Endodermal cell (in vitro differentiated cells): ENCODE data around the gene CLDN10. TPM values are rescaled to one million over a fixed set of nuclear protein-coding genes. Genes with fewer than 3 reads are reported as not detected.
A peak's percentile ranks its signal among the peaks of the same experiment; 100 is the strongest.

Experiments used
- DNase-seq: peaks from one replicate; pipeline ENCODE4 v3.0.0-alpha.2; 2017
- H3K27ac ChIP-seq: 2 replicates; pipeline ENCODE4 v1.5.1; 2013; ENCODE audit warnings: mild to moderate bottlenecking, low read depth, low read length, moderate library complexity
- H3K27me3 ChIP-seq: 2 replicates; pipeline ENCODE4 v1.6.1; 2013; ENCODE audit warnings: mild to moderate bottlenecking, low read length, moderate library complexity; ENCODE audit not compliant: insufficient read depth, control insufficient read depth, poor library complexity, severe bottlenecking
- H3K36me3 ChIP-seq: 2 replicates; pipeline ENCODE4 v1.7.0; 2013; ENCODE audit warnings: mild to moderate bottlenecking, low read length, moderate library complexity; ENCODE audit not compliant: control insufficient read depth, insufficient read depth
- H3K4me1 ChIP-seq: one replicate; pipeline ENCODE4 v1.7.0; 2013; ENCODE audit warnings: low read length; ENCODE audit not compliant: control insufficient read depth, insufficient read depth
- H3K4me3 ChIP-seq: 2 replicates; pipeline ENCODE4 v1.5.1; 2013; ENCODE audit warnings: mild to moderate bottlenecking, low read length, moderate library complexity
- H3K9ac ChIP-seq: 2 replicates; pipeline ENCODE4 v1.6.1; 2013; ENCODE audit warnings: mild to moderate bottlenecking, low read length, moderate library complexity; ENCODE audit not compliant: poor library complexity, severe bottlenecking; ENCODE audit errors: extremely low read depth
- H3K9me3 ChIP-seq: 2 replicates; pipeline ENCODE4 v1.6.1; 2013; ENCODE audit warnings: mild to moderate bottlenecking, low read length, moderate library complexity; ENCODE audit not compliant: control insufficient read depth
- H3K27ac Mint-ChIP-seq: 2 replicates; pipeline ENCODE4 v1.8.0; 2020; ENCODE audit warnings: mixed read lengths
- H3K27me3 Mint-ChIP-seq: 2 replicates; pipeline ENCODE4 v1.8.0; 2021; ENCODE audit warnings: mild to moderate bottlenecking, mixed read lengths; ENCODE audit not compliant: insufficient read depth
- H3K36me3 Mint-ChIP-seq: 2 replicates; pipeline ENCODE4 v1.8.0; 2020; ENCODE audit warnings: low read depth, mixed read lengths
- H3K4me1 Mint-ChIP-seq: 2 replicates; pipeline ENCODE4 v1.8.0; 2020; ENCODE audit warnings: mixed read lengths
- H3K4me3 Mint-ChIP-seq: 2 replicates; pipeline ENCODE4 v1.8.0; 2020; ENCODE audit warnings: mild to moderate bottlenecking, moderate library complexity, mixed read lengths
- H3K9me3 Mint-ChIP-seq: 2 replicates; pipeline ENCODE4 v1.8.0; 2020; ENCODE audit warnings: mild to moderate bottlenecking, mixed read lengths
- WGBS, 2 experiments: methylation state at CpG; one replicate each; pipeline versions ENCODE4 v1.1.5 to v1.1.7; 2013; ENCODE audit warnings: missing lambda C conversion rate in 2 of 2, mixed read lengths in 1 of 2; ENCODE audit not compliant: insufficient coverage in 1 of 2, insufficient read length in 1 of 2; 5-methylcytosine and 5-hydroxymethylcytosine counted together
- total RNA-seq, 2 donors: library from RNA; stranded (reverse); fragmentation: NEBNext Ultra II Directional in 1 of 2; extraction: Animal tissue kit (Norgen Biotek cat#: 25700) in 1 of 2; gene quantifications; 2 replicates in 1 of 2; 3 replicates in 1 of 2; pipeline ENCODE4 v1.2.1, GENCODE V29; 2021
- TF ChIP-seq, protein P1 (sequence below): fragments of 200-600 bp; sonication (generic); conservative IDR thresholded peaks from 2 replicates; pipeline ENCODE4 v1.5.0; 2021; ENCODE audit warnings: antibody characterized with exemption, mild to moderate bottlenecking

The CLDN10 gene
- total RNA-seq, 2 donors from 2014 or later: 4.6 to 10.6 TPM

DNA sequence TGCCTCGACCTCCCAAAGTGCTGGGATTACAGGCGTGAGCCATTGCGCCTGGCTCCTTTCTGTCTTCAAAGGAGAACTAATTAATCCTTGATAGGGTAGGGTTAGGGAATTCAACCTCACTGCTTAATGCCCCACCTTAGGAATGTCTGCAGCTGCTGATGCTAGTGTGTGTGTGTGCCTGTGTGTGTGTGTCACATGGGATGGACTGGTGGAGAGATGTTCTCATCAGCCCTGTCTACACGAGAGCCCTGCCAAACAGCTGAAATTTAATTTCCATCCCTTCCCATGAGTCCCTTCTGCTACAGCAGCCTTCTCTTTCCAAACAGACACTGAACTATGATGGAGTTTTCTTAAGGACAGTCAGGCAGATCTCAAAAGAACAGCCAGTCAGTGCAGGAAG, 46.5 kb upstream of the CLDN10 start:
- Mint-ChIP-seq H3K4me1 (peaks cover 11% of the 10 kb centered on the region), H3K9me3 (peaks cover 10% of the 10 kb centered on the region), H3K36me3 (no peaks in the 10 kb centered on the region), H3K27ac (peak overlapping the region; percentile 58), H3K27me3 (peaks cover 3% of the 10 kb centered on the region), H3K4me3 (no peak overlapping the region)
- H3K4me3 ChIP-seq: no peak overlapping the region
- no peak for DNase-seq
- WGBS, 2 experiments: 97% methylated on average over 4 of the region's 4 CpGs; no CpG with 5 or more reads in 1 of the 2 experiments
- peaks cover 4% of the 10 kb centered on the region for H3K9me3 ChIP-seq
- H3K9ac ChIP-seq: no peak overlapping the region
- no peaks in the 10 kb centered on the region for H3K4me1 ChIP-seq
- TF ChIP-seq, protein P1, sequence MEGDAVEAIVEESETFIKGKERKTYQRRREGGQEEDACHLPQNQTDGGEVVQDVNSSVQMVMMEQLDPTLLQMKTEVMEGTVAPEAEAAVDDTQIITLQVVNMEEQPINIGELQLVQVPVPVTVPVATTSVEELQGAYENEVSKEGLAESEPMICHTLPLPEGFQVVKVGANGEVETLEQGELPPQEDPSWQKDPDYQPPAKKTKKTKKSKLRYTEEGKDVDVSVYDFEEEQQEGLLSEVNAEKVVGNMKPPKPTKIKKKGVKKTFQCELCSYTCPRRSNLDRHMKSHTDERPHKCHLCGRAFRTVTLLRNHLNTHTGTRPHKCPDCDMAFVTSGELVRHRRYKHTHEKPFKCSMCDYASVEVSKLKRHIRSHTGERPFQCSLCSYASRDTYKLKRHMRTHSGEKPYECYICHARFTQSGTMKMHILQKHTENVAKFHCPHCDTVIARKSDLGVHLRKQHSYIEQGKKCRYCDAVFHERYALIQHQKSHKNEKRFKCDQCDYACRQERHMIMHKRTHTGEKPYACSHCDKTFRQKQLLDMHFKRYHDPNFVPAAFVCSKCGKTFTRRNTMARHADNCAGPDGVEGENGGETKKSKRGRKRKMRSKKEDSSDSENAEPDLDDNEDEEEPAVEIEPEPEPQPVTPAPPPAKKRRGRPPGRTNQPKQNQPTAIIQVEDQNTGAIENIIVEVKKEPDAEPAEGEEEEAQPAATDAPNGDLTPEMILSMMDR: no peak
- H3K36me3 ChIP-seq: no peaks in the 10 kb centered on the region
- H3K27ac ChIP-seq: no peak overlapping the region
- H3K27me3 ChIP-seq: no peaks in the 10 kb centered on the region

DNA sequence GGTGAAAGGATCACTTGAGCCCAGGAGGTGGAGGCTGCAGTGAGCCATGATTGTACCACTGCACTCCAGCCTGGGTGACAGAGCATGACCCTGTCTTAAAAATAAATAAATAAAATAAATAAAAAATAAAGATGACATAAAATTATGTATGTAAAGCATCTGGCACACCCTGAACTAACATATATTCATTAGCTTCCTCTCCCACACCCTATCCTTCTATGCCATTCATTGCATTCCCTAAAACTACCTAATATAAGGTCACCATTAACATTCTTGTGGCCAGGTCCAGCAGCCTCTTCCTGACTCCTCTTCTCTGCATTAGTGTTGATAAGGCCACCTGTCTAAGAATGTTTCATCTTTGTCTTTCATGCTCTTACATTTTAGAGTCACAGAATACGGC, 44.5 kb upstream of the CLDN10 start:
- Mint-ChIP-seq H3K4me3 (no peak overlapping the region), H3K9me3 (no peaks in the 10 kb centered on the region), H3K27ac (no peak overlapping the region), H3K27me3 (no peaks in the 10 kb centered on the region), H3K4me1 (peaks cover 17% of the 10 kb centered on the region), H3K36me3 (no peaks in the 10 kb centered on the region)
- H3K9ac ChIP-seq: no peak overlapping the region
- no peaks in the 10 kb centered on the region for H3K9me3 ChIP-seq
- H3K36me3 ChIP-seq: no peaks in the 10 kb centered on the region
- 50 to 56% methylated on average over 1 of the region's 1 CpG for WGBS, 2 experiments
- no peaks in the 10 kb centered on the region for H3K27me3 ChIP-seq
- H3K27ac ChIP-seq: no peak overlapping the region
- TF ChIP-seq, protein P1: no peak
- no peak for DNase-seq
- no peak overlapping the region for H3K4me3 ChIP-seq
- no peaks in the 10 kb centered on the region for H3K4me1 ChIP-seq

- TF ChIP-seq, protein P1: no peak
- Histone ChIP-seq H3K9ac (no peak overlapping the region), H3K36me3 (no peaks in the 10 kb centered on the region), H3K4me1 (no peaks in the 10 kb centered on the region), H3K4me3 (no peak overlapping the region), H3K9me3 (no peaks in the 10 kb centered on the region), H3K27ac (no peak overlapping the region), H3K27me3 (no peaks in the 10 kb centered on the region)
- Mint-ChIP-seq H3K9me3 (no peaks in the 10 kb centered on the region), H3K36me3 (no peaks in the 10 kb centered on the region), H3K4me3 (no peak overlapping the region), H3K27ac (no peak overlapping the region), H3K4me1 (peaks cover 17% of the 10 kb centered on the region), H3K27me3 (no peaks in the 10 kb centered on the region)
- DNase-seq: no peak
These were observed 43.5 kb upstream of the CLDN10 start for GRCh38 chr13:95508996-95509395.
